PC-3 (cell line): ENCODE measurements around the gene MMP21.

Experiments
- EZH2 ChIP-seq: fragments of 300-600 bp; sonication (generic); IDR thresholded peaks from one replicate; pipeline ENCODE4 v1.6.1; 2017; ENCODE audit warnings: antibody characterized with exemption, mild to moderate bottlenecking, low read length; ENCODE audit not compliant: unreplicated experiment
- TF ChIP-seq, protein P1 (sequence below): fragments of 300-600 bp; sonication (generic); conservative IDR thresholded peaks from 2 replicates; pipeline ENCODE4 v1.5.1; 2017; ENCODE audit warnings: antibody characterized with exemption, low read depth, mild to moderate bottlenecking, low read length

DNA sequence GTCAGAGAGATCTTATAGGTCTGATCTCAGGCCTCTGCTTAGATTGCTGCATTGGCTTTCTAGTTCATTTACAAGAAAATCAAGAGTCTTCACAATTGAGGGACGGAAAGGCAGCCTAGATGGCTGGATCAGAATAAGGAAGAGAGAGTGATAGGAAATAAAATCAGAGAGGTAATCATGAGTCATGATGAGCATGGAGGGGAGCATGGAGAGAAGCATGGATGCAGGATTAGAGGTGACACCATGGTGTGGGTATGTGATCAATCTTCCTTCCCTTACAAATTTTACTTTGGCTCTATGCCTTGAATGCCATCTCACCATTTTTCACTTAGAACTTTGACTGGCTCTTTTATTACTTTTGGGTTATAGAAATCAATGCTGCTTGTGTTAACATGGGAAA lies 49.1 kb upstream of the MMP21 start:
- TF ChIP-seq EZH2 = no peak
- TF ChIP-seq, protein P1, sequence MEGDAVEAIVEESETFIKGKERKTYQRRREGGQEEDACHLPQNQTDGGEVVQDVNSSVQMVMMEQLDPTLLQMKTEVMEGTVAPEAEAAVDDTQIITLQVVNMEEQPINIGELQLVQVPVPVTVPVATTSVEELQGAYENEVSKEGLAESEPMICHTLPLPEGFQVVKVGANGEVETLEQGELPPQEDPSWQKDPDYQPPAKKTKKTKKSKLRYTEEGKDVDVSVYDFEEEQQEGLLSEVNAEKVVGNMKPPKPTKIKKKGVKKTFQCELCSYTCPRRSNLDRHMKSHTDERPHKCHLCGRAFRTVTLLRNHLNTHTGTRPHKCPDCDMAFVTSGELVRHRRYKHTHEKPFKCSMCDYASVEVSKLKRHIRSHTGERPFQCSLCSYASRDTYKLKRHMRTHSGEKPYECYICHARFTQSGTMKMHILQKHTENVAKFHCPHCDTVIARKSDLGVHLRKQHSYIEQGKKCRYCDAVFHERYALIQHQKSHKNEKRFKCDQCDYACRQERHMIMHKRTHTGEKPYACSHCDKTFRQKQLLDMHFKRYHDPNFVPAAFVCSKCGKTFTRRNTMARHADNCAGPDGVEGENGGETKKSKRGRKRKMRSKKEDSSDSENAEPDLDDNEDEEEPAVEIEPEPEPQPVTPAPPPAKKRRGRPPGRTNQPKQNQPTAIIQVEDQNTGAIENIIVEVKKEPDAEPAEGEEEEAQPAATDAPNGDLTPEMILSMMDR = no peak
